ENCODE data around the gene TRIM46. TPM values are rescaled to one million over a fixed set of nuclear protein-coding genes. Genes with fewer than 3 reads are reported as not detected.
A peak's percentile ranks its signal among the peaks of the same experiment; 100 is the strongest.
"Not testable (repeated sequence)": the region's sequence is repeated elsewhere in the genome, so short reads cannot be mapped to it uniquely, and the experiment has no call there.

The TRIM46 gene
- total RNA-seq, 6 donors from 2014 or later = 0.30 to 0.64 (median 0.57) TPM; not detected in 3

- Histone ChIP-seq H3K9me3 (no peaks in the 10 kb centered on the region), H3K36me3 (peaks cover 0 to 10% (median 3%) of the 10 kb centered on the region in 4 donors), H3K4me3 (peak overlapping the region; percentile 68 to 88 (median 74)), H3K27ac (peak overlapping the region; percentile 97 to 100 (median 98)), H3K27me3 (no peaks in the 10 kb centered on the region), H3K4me1 (peaks cover 26 to 32% (median 27%) of the 10 kb centered on the region in 4 donors)
- TF ChIP-seq EP300 (IDR thresholded peaks at IDR 0.05) (no peak), POLR2A (IDR thresholded peaks at IDR 0.05) (no peak), CTCF (IDR thresholded peaks at IDR 0.05) (no peak), POLR2AphosphoS5 (IDR thresholded peaks at IDR 0.05) (no peak)
- DNase-seq = no peak
- 4 to 10% methylated on average over 6 to 9 of the region's 13 CpGs for WGBS, 2 donors
- ATAC-seq (ENCODE audit: low FRiP score in 2 of 2) = no peak
These were observed 35.7 kb downstream of the TRIM46 start for GRCh38 chr1:155209312-155209721.

- H3K27me3 ChIP-seq = no peaks in the 10 kb centered on the region
- H3K36me3 ChIP-seq = peaks cover 0 to 10% (median 3%) of the 10 kb centered on the region in 4 donors
- no peak for ATAC-seq (ENCODE audit: low FRiP score in 2 of 2)
- WGBS, 2 donors = 77% methylated on average over 4 of the region's 4 CpGs
- H3K4me1 ChIP-seq = peaks cover 26 to 32% (median 27%) of the 10 kb centered on the region in 4 donors
- peak overlapping the region in 3 of 4 donors; percentile 56 to 100 (median 97) for H3K27ac ChIP-seq
- no peak for TF ChIP-seq CTCF (IDR thresholded peaks at IDR 0.05)
- no peak for TF ChIP-seq POLR2A (IDR thresholded peaks at IDR 0.05)
- TF ChIP-seq EP300 (IDR thresholded peaks at IDR 0.05) = no peak
- TF ChIP-seq POLR2AphosphoS5 (IDR thresholded peaks at IDR 0.05) = no peak
- no peaks in the 10 kb centered on the region for H3K9me3 ChIP-seq
- DNase-seq = peak in 1 of 2 donors; percentile 47
- H3K4me3 ChIP-seq = peak overlapping the region in 1 of 4 donors; percentile 11
These were observed 36.9 kb downstream of the TRIM46 start for GRCh38 chr1:155210314-155211104.

GRCh38 chr1:155211381-155212050 lies 37.9 kb downstream of the TRIM46 start:
- H3K27ac ChIP-seq = peak overlapping the region in 2 of 4 donors; percentile 56 to 97
- peak overlapping the region in 1 of 4 donors; percentile 11 for H3K4me3 ChIP-seq
- ATAC-seq (ENCODE audit: low FRiP score in 2 of 2); H3K9me3 ChIP-seq; H3K27me3 ChIP-seq; DNase-seq; H3K36me3 ChIP-seq: not testable (repeated sequence)
- 88 to 91% methylated on average over 8 to 13 of the region's 13 CpGs for WGBS, 2 donors
- H3K4me1 ChIP-seq = peaks cover 25 to 31% (median 26%) of the 10 kb centered on the region in 4 donors

- ATAC-seq (ENCODE audit: low FRiP score in 2 of 2); DNase-seq; H3K27me3 ChIP-seq; H3K9me3 ChIP-seq; H3K4me3 ChIP-seq; H3K36me3 ChIP-seq: not testable (repeated sequence)
- WGBS, 2 donors = 75 to 82% methylated on average over 2 to 7 of the region's 7 CpGs
- Histone ChIP-seq H3K27ac (peak overlapping the region in 1 of 4 donors; percentile 35), H3K4me1 (peaks cover 20 to 26% (median 20%) of the 10 kb centered on the region in 4 donors)
These were observed 38.4 kb downstream of the TRIM46 start for GRCh38 chr1:155212051-155212440.

GRCh38 chr1:155214702-155215101 lies 41.1 kb downstream of the TRIM46 start:
- DNase-seq; H3K36me3 ChIP-seq; H3K9me3 ChIP-seq; H3K27me3 ChIP-seq; H3K4me3 ChIP-seq; ATAC-seq (ENCODE audit: low FRiP score in 2 of 2); H3K27ac ChIP-seq: not testable (repeated sequence)
- WGBS, 2 donors = 65 to 79% methylated on average over 3 to 7 of the region's 10 CpGs
- H3K4me1 ChIP-seq = peaks cover 3 to 17% (median 9%) of the 10 kb centered on the region in 4 donors

GRCh38 chr1:155218854-155219591 lies 45.4 kb downstream of the TRIM46 start:
- TF ChIP-seq POLR2AphosphoS5 (IDR thresholded peaks at IDR 0.05) (no peak), EP300 (IDR thresholded peaks at IDR 0.05) (no peak), CTCF (IDR thresholded peaks at IDR 0.05) (no peak), POLR2A (IDR thresholded peaks at IDR 0.05) (no peak)
- Histone ChIP-seq H3K9me3 (no peaks in the 10 kb centered on the region), H3K4me3 (peak overlapping the region in 2 of 4 donors; percentile 1 to 8), H3K36me3 (no peaks in the 10 kb centered on the region), H3K4me1 (peaks cover 0 to 10% (median 9%) of the 10 kb centered on the region in 4 donors), H3K27ac (peak overlapping the region in 3 of 4 donors; percentile 53 to 65 (median 62)), H3K27me3 (no peaks in the 10 kb centered on the region)
- DNase-seq = peak in 1 of 2 donors; percentile 58
- 38 to 46% methylated on average over 7 of the region's 7 CpGs for WGBS, 2 donors
- ATAC-seq (ENCODE audit: low FRiP score in 2 of 2) = peak in 1 of 2 donors; percentile 65
